Effector memory CD4-positive, alpha-beta T cell (primary cell): ENCODE data around the gene NKAIN2.

Source experiments
- DNase-seq, 3 donors: peaks; one replicate each; pipeline ENCODE4 v3.0.0-alpha.2; 2020
- H3K27ac ChIP-seq: 2 replicates; pipeline ENCODE4 v1.7.0; 2013; ENCODE audit warnings: mild to moderate bottlenecking, low read length, moderate library complexity; ENCODE audit not compliant: insufficient read depth, poor library complexity, severe bottlenecking
- H3K27me3 ChIP-seq: replicated peaks from 2 replicates; pipeline ENCODE4 v1.7.0; 2013; ENCODE audit warnings: mild to moderate bottlenecking, low read length; ENCODE audit not compliant: insufficient read depth, control insufficient read depth, poor library complexity, severe bottlenecking
- H3K36me3 ChIP-seq: 2 replicates; pipeline ENCODE4 v1.7.0; 2013; ENCODE audit warnings: mild to moderate bottlenecking, low read length, moderate library complexity; ENCODE audit not compliant: control insufficient read depth, insufficient read depth
- H3K4me1 ChIP-seq: 2 replicates; pipeline ENCODE4 v1.7.0; 2013; ENCODE audit warnings: low read length, mild to moderate bottlenecking; ENCODE audit not compliant: control insufficient read depth, insufficient read depth, poor library complexity, severe bottlenecking
- H3K4me3 ChIP-seq: 2 replicates; pipeline ENCODE4 v1.7.0; 2013; ENCODE audit warnings: low read length, low read depth, mild to moderate bottlenecking; ENCODE audit not compliant: insufficient read depth, poor library complexity, severe bottlenecking
- H3K9me3 ChIP-seq: 2 replicates; pipeline ENCODE4 v1.7.0; 2013; ENCODE audit warnings: mild to moderate bottlenecking, low read length, moderate library complexity; ENCODE audit not compliant: control insufficient read depth

The NKAIN2 gene

GRCh38 chr6:124573953-124574352 lies 770.3 kb downstream of the NKAIN2 start:
- Histone ChIP-seq H3K9me3 (no peaks in the 10 kb centered on the region), H3K27ac (no peak overlapping the region), H3K36me3 (no peaks in the 10 kb centered on the region), H3K4me3 (no peak overlapping the region), H3K4me1 (no peaks in the 10 kb centered on the region), H3K27me3 (no peaks in the 10 kb centered on the region)
- no peak for DNase-seq

DNA sequence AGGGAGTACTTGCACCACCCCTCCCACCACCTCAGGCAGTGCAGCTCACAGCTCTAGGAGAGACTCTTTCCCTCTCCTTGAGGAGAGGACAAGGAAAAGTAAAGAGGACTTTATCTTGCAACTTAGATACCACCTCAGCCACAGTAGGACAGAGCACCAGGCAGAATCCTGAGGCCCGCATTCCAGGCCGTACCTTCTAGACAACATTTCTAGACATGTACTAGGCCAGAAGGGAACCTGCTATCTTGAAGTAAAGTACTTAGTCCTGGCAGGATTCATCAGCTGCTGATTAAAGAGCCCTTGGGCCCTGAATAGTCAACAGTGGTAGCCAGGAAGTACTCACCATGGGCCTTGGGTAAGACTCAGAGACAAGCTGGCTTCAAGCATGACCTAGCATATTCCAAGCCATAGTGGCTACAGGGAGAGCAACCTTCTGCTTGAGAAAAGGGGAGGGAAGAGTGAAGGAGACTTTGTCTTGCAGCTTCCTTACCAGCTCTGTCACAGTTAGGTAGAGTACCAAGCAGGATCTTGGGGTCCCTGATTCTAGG lies 774.1 kb downstream of the NKAIN2 start:
- Histone ChIP-seq H3K36me3 (no peaks in the 10 kb centered on the region), H3K27me3 (no peaks in the 10 kb centered on the region), H3K9me3 (no peaks in the 10 kb centered on the region), H3K27ac (no peak overlapping the region), H3K4me3 (no peak overlapping the region), H3K4me1 (no peaks in the 10 kb centered on the region)
- DNase-seq, result no peak

GRCh38 chr6:124590001-124590400 lies 786.3 kb downstream of the NKAIN2 start:
- Histone ChIP-seq H3K27me3 (no peaks in the 10 kb centered on the region), H3K9me3 (no peaks in the 10 kb centered on the region), H3K4me3 (no peak overlapping the region), H3K27ac (no peak overlapping the region), H3K4me1 (no peaks in the 10 kb centered on the region), H3K36me3 (no peaks in the 10 kb centered on the region)
- DNase-seq, result no peak

DNA sequence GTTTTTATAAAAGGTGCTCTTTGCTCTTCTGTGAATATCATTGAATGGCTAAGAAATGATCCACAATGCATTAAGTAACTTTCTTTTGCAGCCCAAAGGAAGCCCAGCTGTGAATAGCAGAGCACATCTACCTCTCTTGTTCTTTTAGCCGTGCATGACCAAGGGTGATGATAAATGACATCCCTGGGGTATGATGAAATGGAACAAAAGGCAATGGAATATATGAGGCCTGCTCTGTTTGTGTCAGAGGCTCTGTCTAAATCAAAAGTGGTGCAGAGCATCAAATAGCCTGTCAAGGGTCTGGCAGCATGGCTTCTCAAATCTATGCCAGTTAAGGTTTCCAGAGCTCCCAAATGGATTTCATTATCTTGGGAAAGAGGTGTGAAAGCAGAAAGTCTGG lies 796.0 kb downstream of the NKAIN2 start:
- H3K27ac ChIP-seq, result no peak overlapping the region
- H3K4me3 ChIP-seq, result no peak overlapping the region
- no peaks in the 10 kb centered on the region for H3K9me3 ChIP-seq
- H3K36me3 ChIP-seq, result no peaks in the 10 kb centered on the region
- no peak for DNase-seq
- H3K27me3 ChIP-seq, result no peaks in the 10 kb centered on the region
- no peaks in the 10 kb centered on the region for H3K4me1 ChIP-seq

- no peak overlapping the region for H3K27ac ChIP-seq
- no peaks in the 10 kb centered on the region for H3K9me3 ChIP-seq
- no peaks in the 10 kb centered on the region for H3K4me1 ChIP-seq
- DNase-seq, result no peak
- H3K4me3 ChIP-seq, result no peak overlapping the region
- no peaks in the 10 kb centered on the region for H3K36me3 ChIP-seq
- no peaks in the 10 kb centered on the region for H3K27me3 ChIP-seq
These were observed 801.1 kb downstream of the NKAIN2 start for GRCh38 chr6:124604719-124605118.

- H3K27ac ChIP-seq, result no peak overlapping the region
These were observed 803.5 kb downstream of the NKAIN2 start for GRCh38 chr6:124607119-124607627.

DNA sequence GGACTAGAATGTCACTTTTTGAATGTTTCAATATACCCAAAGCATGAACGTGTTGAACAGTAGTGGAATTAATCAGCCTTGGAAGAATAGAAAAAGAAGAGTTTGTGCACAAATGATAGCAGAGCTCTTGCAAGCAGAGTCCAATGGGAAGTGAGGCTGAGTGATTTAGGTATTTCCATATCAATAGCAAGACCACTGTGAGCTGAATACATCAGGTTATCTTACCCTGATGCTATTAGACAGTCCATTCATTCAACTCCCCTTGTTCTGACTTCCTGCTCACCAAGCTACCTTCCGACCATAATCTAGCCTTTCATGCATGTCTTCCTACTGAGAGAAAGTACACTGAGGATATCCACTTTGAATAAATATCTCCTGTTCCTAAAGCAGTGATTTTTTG lies 809.4 kb downstream of the NKAIN2 start:
- H3K27ac ChIP-seq, result no peak overlapping the region
- H3K4me3 ChIP-seq, result no peak overlapping the region
- H3K4me1 ChIP-seq, result no peaks in the 10 kb centered on the region
- no peaks in the 10 kb centered on the region for H3K36me3 ChIP-seq
- DNase-seq, result no peak
- H3K9me3 ChIP-seq, result no peaks in the 10 kb centered on the region
- no peaks in the 10 kb centered on the region for H3K27me3 ChIP-seq

More at GRCh38 chr6:124607119-124607627, 803.5 kb downstream of the NKAIN2 start:
- Histone ChIP-seq H3K36me3 (no peaks in the 10 kb centered on the region), H3K27me3 (no peaks in the 10 kb centered on the region), H3K9me3 (no peaks in the 10 kb centered on the region), H3K4me3 (no peak overlapping the region), H3K4me1 (no peaks in the 10 kb centered on the region)
- DNase-seq, result no peak

DNA sequence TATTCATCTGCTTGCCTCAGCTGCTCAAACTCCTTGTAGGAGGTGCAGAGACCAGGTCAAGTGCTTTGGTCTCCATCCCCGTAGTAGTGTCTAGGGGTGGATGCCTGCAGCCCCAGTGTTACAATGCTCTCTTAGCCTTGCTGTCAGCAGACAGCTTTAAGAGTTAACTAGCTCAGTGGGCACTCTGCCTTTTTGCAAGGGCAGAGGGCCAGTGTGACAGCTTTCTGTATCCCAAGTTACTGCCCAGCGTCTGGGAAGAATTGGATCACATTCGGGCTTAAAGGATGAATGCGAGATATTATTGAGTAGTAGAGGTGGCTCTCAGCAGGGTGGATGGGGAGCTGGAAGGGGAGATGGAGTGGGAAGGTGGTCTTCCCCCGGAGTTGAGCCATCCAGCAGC lies 818.7 kb downstream of the NKAIN2 start:
- Histone ChIP-seq H3K4me3 (no peak overlapping the region), H3K4me1 (no peaks in the 10 kb centered on the region), H3K9me3 (no peaks in the 10 kb centered on the region), H3K36me3 (no peaks in the 10 kb centered on the region), H3K27me3 (no peaks in the 10 kb centered on the region), H3K27ac (no peak overlapping the region)
- no peak for DNase-seq

DNA sequence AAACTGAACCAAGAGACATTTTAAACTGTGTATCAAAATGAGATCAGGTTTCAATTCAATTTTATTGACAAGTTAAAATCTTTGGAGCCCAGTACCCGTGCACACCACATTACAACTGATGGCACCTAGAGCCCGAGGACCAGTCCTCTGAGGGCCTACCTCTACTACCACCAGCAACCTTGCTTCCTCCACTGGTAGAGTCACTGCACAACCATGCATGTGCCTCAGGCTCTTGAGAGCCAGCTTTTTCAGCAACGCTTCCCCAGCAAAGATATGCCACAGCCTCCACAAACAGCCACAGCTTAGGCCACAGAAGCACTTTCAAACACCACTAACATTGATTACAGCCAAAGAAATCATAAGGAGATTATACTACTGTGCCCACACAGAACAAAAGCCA lies 830.0 kb downstream of the NKAIN2 start:
- H3K4me1 ChIP-seq, result no peaks in the 10 kb centered on the region
- no peaks in the 10 kb centered on the region for H3K36me3 ChIP-seq
- H3K27me3 ChIP-seq, result no peaks in the 10 kb centered on the region
- no peak overlapping the region for H3K27ac ChIP-seq
- no peaks in the 10 kb centered on the region for H3K9me3 ChIP-seq
- DNase-seq, result no peak
- no peak overlapping the region for H3K4me3 ChIP-seq

- H3K27me3 ChIP-seq, result no peaks in the 10 kb centered on the region
- H3K36me3 ChIP-seq, result no peaks in the 10 kb centered on the region
- no peaks in the 10 kb centered on the region for H3K9me3 ChIP-seq
- no peak overlapping the region for H3K4me3 ChIP-seq
- no peak for DNase-seq
- H3K27ac ChIP-seq, result no peak overlapping the region
- no peaks in the 10 kb centered on the region for H3K4me1 ChIP-seq
These were observed 836.8 kb downstream of the NKAIN2 start for GRCh38 chr6:124640432-124640831.
